Mucosa of descending colon (tissue), 3 donors: ENCODE data around the gene ACOX3. TPM values are rescaled to one million over a fixed set of nuclear protein-coding genes. Genes with fewer than 3 reads are reported as not detected.

Experiments used
- ATAC-seq: fragments of 200-7000 bp; cut with Tn5 transposase; one replicate; pipeline ENCODE4 v1.9.1; 2020; ENCODE audit warnings: mild to moderate bottlenecking, moderate library complexity
- DNase-seq, 3 donors: peaks; one replicate each; pipeline ENCODE4 v3.0.0-alpha.2; 2020
- H3K36me3 ChIP-seq: fragments of 200-600 bp; one replicate; pipeline ENCODE4 v1.8.0; 2021; ENCODE audit warnings: low read depth, mild to moderate bottlenecking
- H3K4me1 ChIP-seq: fragments of 200-600 bp; one replicate; pipeline ENCODE4 v1.8.0; 2021; ENCODE audit warnings: low read depth, mild to moderate bottlenecking
- H3K4me3 ChIP-seq: fragments of 200-600 bp; one replicate; pipeline ENCODE4 v1.8.0; 2021; ENCODE audit warnings: mild to moderate bottlenecking
- H3K9me3 ChIP-seq: fragments of 200-600 bp; one replicate; pipeline ENCODE4 v1.8.0; 2021; ENCODE audit warnings: mild to moderate bottlenecking
- intact Hi-C, 2 donors: fragments of 100-400 bp; cut with DNase I in 1 of 2; cut with micrococcal nuclease in 1 of 2; formaldehyde crosslinking; loops; one replicate each; pipeline versions ENCODE4 v1.11.0 to v1.11.1; 2022; cut with DNase I, micrococcal nuclease
- total RNA-seq, 3 donors: library from RNA; stranded (reverse); fragmentation: NEBNext Ultra II Directional in 2 of 3; extraction: Animal tissue kit (Norgen Biotek cat#: 25700) in 2 of 3; gene quantifications; one replicate each; pipeline versions ENCODE4 v1.2.1 to v1.2.4, GENCODE V29; 2021 to 2023
- TF ChIP-seq, protein P1 (sequence below): fragments of 200-600 bp; IDR thresholded peaks from one replicate; pipeline ENCODE4 v1.8.0; 2022; ENCODE audit warnings: antibody characterized with exemption, mild to moderate bottlenecking
- donor health status: DM: no; HTN: no; CAD: no; lungs with moderate emphysema.
- donor health status: DM: no; HTN: no; CAD: no.
- donor health status: DM: no; HTN: yes; CAD: no.

The ACOX3 gene
- total RNA-seq, 3 donors from 2014 or later, result 22.4 to 34.7 (median 26.0) TPM

DNA sequence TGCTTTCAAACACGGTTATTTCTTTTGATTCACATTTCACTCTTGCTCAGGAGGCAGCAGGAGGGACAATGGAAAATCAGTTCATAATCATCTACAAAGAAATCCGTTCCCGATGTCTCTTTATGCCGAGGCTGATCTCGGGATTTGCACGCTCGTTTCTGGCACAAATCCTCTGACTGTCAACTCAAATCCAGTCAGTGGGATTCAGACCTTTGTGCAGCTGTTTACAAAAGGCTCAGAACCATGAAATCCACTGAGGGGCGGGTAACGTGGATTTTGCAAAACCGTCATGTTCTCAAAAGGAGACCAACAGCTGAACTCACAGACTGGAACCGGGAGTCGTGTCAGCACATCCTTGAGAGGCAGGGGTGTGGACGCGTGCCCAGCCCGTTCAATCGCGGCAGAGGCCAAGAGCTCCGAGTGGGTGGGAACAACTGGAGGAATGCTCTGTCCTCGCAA is 46.4 kb downstream of the ACOX3 start:
- intact Hi-C loops, result no loop called here
- Histone ChIP-seq H3K9me3 (no peaks in the 10 kb centered on the region), H3K36me3 (no peaks in the 10 kb centered on the region), H3K4me3 (no peak overlapping the region), H3K4me1 (no peaks in the 10 kb centered on the region)
- ATAC-seq (peak; percentile 39), DNase-seq (peak; percentile 50 to 75 (median 60))
- TF ChIP-seq, protein P1, sequence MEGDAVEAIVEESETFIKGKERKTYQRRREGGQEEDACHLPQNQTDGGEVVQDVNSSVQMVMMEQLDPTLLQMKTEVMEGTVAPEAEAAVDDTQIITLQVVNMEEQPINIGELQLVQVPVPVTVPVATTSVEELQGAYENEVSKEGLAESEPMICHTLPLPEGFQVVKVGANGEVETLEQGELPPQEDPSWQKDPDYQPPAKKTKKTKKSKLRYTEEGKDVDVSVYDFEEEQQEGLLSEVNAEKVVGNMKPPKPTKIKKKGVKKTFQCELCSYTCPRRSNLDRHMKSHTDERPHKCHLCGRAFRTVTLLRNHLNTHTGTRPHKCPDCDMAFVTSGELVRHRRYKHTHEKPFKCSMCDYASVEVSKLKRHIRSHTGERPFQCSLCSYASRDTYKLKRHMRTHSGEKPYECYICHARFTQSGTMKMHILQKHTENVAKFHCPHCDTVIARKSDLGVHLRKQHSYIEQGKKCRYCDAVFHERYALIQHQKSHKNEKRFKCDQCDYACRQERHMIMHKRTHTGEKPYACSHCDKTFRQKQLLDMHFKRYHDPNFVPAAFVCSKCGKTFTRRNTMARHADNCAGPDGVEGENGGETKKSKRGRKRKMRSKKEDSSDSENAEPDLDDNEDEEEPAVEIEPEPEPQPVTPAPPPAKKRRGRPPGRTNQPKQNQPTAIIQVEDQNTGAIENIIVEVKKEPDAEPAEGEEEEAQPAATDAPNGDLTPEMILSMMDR, result no peak

- H3K36me3 ChIP-seq, result no peaks in the 10 kb centered on the region
- intact Hi-C loops, result no loop called here
- H3K9me3 ChIP-seq, result no peaks in the 10 kb centered on the region
- TF ChIP-seq, protein P1, result no peak
- no peaks in the 10 kb centered on the region for H3K4me1 ChIP-seq
- ATAC-seq (peak; percentile 52), DNase-seq (peak in 1 of 3 donors; percentile 50)
- H3K4me3 ChIP-seq, result no peak overlapping the region
Measured at GRCh38 chr4:8393593-8394038, 46.9 kb downstream of the ACOX3 start.

- intact Hi-C loops, result no loop called here
- Histone ChIP-seq H3K36me3 (no peaks in the 10 kb centered on the region), H3K4me3 (no peak overlapping the region), H3K4me1 (no peaks in the 10 kb centered on the region), H3K9me3 (no peaks in the 10 kb centered on the region)
- DNase-seq (no peak), ATAC-seq (no peak)
- TF ChIP-seq, protein P1, result no peak
Measured at GRCh38 chr4:8392591-8393190, 47.8 kb downstream of the ACOX3 start.

DNA sequence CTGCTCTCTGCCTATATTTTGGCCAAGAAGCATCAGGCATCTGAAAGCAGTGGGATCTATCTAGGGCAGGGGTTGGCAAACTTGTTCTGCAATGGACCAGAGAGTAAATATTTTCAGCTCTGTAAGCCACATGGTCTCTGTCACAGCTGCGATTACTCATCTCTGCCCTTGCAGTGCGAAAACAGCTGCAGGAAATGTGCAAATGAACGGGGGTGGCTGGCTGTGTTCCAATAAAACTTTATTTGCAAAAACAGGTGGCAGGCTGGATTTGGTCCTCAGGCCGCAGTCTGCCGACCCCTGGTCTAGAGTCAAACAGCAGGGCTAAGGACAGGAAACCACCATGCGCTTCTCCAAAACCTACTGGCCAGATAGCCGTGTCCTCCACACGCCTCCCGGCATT is 48.6 kb downstream of the ACOX3 start:
- Histone ChIP-seq H3K4me1 (no peaks in the 10 kb centered on the region), H3K4me3 (no peak overlapping the region), H3K9me3 (no peaks in the 10 kb centered on the region), H3K36me3 (no peaks in the 10 kb centered on the region)
- intact Hi-C loops, result no loop called here
- TF ChIP-seq, protein P1, result no peak
- DNase-seq, result peak in 1 of 3 donors; percentile 61
- peak; percentile 58 for ATAC-seq

DNA sequence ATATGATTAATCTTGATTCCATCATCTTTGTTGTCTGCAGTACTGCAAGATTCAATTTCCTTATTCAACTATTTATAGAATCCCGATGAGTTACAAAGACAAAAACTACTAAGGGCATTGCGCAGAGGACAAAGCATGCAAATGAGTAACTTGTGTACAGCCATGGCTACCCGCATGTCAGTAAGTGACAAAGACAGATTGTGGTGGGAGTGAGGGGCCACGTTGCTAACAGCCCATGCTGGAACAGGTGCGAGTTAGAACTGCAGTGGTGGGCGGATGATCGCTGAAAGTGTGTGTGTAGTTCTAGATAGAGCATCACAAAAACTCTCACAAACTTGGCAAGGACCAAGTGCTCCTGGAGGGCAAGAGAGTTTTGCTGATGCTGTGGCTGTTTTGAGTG is 49.5 kb downstream of the ACOX3 start:
- H3K36me3 ChIP-seq, result no peaks in the 10 kb centered on the region
- no peaks in the 10 kb centered on the region for H3K4me1 ChIP-seq
- no peak overlapping the region for H3K4me3 ChIP-seq
- ATAC-seq (no peak), DNase-seq (no peak)
- no peaks in the 10 kb centered on the region for H3K9me3 ChIP-seq
- TF ChIP-seq, protein P1, result no peak
- intact Hi-C loops, result no loop called here
